ENCODE data around the gene CFAP157. TPM values are rescaled to one million over a fixed set of nuclear protein-coding genes. Genes with fewer than 3 reads are reported as not detected.

The CFAP157 gene
- total and polyA plus RNA-seq, 2 experiments from 2014 or later = 0.51 TPM; not detected in 1

DNA sequence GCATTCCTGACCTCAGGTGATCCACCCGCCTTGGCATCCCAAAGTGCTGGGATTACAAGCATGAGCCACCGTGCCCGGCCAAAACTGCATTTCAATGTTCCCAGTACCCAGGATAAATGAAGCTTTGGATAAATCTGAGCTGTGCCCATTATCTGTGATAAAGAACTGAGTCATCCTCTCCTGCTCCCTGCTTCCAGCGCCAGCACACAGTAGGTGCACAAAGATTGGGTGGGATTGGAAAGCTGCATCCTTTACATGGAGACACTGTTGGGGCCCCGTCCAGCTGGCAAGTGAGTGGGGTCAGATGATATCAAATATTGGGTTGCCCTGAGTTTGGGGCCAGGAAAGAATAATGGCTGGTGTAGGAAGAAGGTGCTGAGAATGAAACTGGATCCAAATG, 54.3 kb downstream of the CFAP157 start:
- no peak overlapping the region for H3K27ac ChIP-seq
- DNase-seq (ENCODE audit: low spot score) = no peak
- peaks cover 17% of the 10 kb centered on the region for H3K27me3 ChIP-seq
- no peaks in the 10 kb centered on the region for H3K9me3 ChIP-seq (ENCODE audit: low read depth)
- H3K4me1 ChIP-seq (ENCODE audit: insufficient read depth) = no peaks in the 10 kb centered on the region
- no peaks in the 10 kb centered on the region for H3K9me2 ChIP-seq (replicated peaks; ENCODE audit: insufficient read depth)
- H3K79me2 ChIP-seq = no peaks in the 10 kb centered on the region
- TF ChIP-seq, protein P1, sequence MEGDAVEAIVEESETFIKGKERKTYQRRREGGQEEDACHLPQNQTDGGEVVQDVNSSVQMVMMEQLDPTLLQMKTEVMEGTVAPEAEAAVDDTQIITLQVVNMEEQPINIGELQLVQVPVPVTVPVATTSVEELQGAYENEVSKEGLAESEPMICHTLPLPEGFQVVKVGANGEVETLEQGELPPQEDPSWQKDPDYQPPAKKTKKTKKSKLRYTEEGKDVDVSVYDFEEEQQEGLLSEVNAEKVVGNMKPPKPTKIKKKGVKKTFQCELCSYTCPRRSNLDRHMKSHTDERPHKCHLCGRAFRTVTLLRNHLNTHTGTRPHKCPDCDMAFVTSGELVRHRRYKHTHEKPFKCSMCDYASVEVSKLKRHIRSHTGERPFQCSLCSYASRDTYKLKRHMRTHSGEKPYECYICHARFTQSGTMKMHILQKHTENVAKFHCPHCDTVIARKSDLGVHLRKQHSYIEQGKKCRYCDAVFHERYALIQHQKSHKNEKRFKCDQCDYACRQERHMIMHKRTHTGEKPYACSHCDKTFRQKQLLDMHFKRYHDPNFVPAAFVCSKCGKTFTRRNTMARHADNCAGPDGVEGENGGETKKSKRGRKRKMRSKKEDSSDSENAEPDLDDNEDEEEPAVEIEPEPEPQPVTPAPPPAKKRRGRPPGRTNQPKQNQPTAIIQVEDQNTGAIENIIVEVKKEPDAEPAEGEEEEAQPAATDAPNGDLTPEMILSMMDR (IDR thresholded peaks at IDR 0.05; ENCODE audit: poor library complexity) = no peak
- TF ChIP-seq EZH2 (IDR thresholded peaks at IDR 0.05; ENCODE audit: borderline replicate concordance) (no peak), EZH2phosphoT487 (IDR thresholded peaks at IDR 0.05; ENCODE audit: low read depth, severe bottlenecking, unreplicated experiment) (no peak)
- no peak overlapping the region for H3K4me2 ChIP-seq
- no peaks in the 10 kb centered on the region for H3K36me3 ChIP-seq (replicated peaks; ENCODE audit: insufficient read depth, low read depth)
- WGBS (ENCODE audit: low lambda C conversion rate, missing lambda C conversion rate) = 81% methylated on average over 5 of the region's 5 CpGs
- H2AFZ ChIP-seq = no peak overlapping the region
- no peaks in the 10 kb centered on the region for H4K20me1 ChIP-seq (ENCODE audit: insufficient read depth, poor library complexity, severe bottlenecking)
- H3K4me3 ChIP-seq = no peak overlapping the region

DNA sequence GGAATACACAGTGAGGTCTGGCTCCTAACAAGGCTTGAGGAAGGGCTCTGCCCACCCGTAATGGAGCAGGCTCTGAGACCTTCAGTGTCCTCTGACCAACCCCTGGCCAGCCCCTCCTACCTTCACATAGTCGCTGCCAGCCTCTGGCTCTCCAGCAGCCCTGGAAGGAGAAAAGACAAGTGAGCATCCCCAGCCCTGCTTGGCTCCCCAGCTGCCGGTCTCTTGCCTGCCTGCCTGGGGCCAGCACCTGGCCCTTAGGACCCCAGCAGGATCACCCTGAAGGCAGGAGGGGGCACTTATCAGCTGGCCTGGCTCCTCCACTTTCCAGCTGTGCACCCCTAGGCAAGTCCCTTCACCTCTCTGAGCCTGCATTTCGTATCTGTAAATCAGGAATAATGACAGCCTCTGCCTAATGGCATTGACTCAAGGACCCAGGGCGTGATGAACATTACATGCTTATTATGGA, 54.7 kb downstream of the CFAP157 start:
- Histone ChIP-seq H3K9me2 (replicated peaks; ENCODE audit: insufficient read depth) (no peaks in the 10 kb centered on the region), H3K4me1 (ENCODE audit: insufficient read depth) (no peaks in the 10 kb centered on the region), H3K4me3 (no peak overlapping the region), H3K79me2 (no peaks in the 10 kb centered on the region), H3K36me3 (replicated peaks; ENCODE audit: insufficient read depth, low read depth) (no peaks in the 10 kb centered on the region), H3K9me3 (ENCODE audit: low read depth) (no peaks in the 10 kb centered on the region), H2AFZ (no peak overlapping the region), H3K27me3 (peaks cover 13% of the 10 kb centered on the region), H3K4me2 (no peak overlapping the region), H3K27ac (no peak overlapping the region), H4K20me1 (ENCODE audit: insufficient read depth, poor library complexity, severe bottlenecking) (no peaks in the 10 kb centered on the region)
- DNase-seq (ENCODE audit: low spot score) = no peak
- TF ChIP-seq, protein P1 (IDR thresholded peaks at IDR 0.05; ENCODE audit: poor library complexity) = no peak
- no peak for TF ChIP-seq EZH2 (IDR thresholded peaks at IDR 0.05; ENCODE audit: borderline replicate concordance)
- TF ChIP-seq EZH2phosphoT487 (IDR thresholded peaks at IDR 0.05; ENCODE audit: low read depth, severe bottlenecking, unreplicated experiment) = no peak
- WGBS (ENCODE audit: low lambda C conversion rate, missing lambda C conversion rate) = 45% methylated on average over 5 of the region's 5 CpGs

DNA sequence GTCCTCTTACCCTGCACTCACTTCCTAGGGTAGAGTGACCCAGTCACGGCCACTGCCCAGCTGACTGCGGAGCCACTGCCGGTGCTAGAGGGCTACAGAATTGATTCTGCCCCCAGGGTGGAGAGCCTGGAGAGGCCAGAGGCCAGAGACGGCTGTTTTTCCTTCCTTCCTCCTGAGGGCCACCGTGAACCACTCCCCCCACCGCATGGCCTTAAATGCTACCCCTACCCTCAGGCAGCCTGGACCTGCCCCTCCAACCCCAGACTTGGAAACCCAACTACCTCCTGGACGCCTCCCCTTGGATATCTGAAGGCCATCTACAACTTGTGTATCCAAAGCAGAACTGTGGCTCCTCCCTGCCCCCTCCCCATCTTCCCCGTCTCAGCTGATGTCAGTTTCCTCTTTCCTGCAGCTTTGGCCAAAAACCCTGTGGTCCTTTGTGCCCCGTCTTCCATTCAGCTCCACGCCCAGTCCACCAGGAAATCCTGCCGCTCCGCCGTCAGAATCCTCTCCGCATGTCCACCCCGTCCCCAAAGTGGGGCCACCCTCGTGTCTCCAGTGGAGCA, 55.4 kb downstream of the CFAP157 start:
- H3K27me3 ChIP-seq = peaks cover 13% of the 10 kb centered on the region
- H3K79me2 ChIP-seq = no peaks in the 10 kb centered on the region
- H3K27ac ChIP-seq = no peak overlapping the region
- 57% methylated on average over 16 of the region's 16 CpGs for WGBS (ENCODE audit: low lambda C conversion rate, missing lambda C conversion rate)
- no peak overlapping the region for H3K4me2 ChIP-seq
- peaks cover 2% of the 10 kb centered on the region for H3K4me1 ChIP-seq (ENCODE audit: insufficient read depth)
- H4K20me1 ChIP-seq (ENCODE audit: insufficient read depth, poor library complexity, severe bottlenecking) = no peaks in the 10 kb centered on the region
- no peak overlapping the region for H2AFZ ChIP-seq
- TF ChIP-seq EZH2 (IDR thresholded peaks at IDR 0.05; ENCODE audit: borderline replicate concordance) = no peak
- no peak for TF ChIP-seq EZH2phosphoT487 (IDR thresholded peaks at IDR 0.05; ENCODE audit: low read depth, severe bottlenecking, unreplicated experiment)
- TF ChIP-seq, protein P1 (IDR thresholded peaks at IDR 0.05; ENCODE audit: poor library complexity) = no peak
- no peak overlapping the region for H3K4me3 ChIP-seq
- no peaks in the 10 kb centered on the region for H3K36me3 ChIP-seq (replicated peaks; ENCODE audit: insufficient read depth, low read depth)
- no peaks in the 10 kb centered on the region for H3K9me2 ChIP-seq (replicated peaks; ENCODE audit: insufficient read depth)
- H3K9me3 ChIP-seq (ENCODE audit: low read depth) = no peaks in the 10 kb centered on the region
- DNase-seq (ENCODE audit: low spot score) = no peak

Measured in hepatocyte (in vitro differentiated cells).